Right atrium auricular region (tissue), 2 donors: ENCODE data around the gene RNF150. TPM values are rescaled to one million over a fixed set of nuclear protein-coding genes. Genes with fewer than 3 reads are reported as not detected.

ENCODE experiments used
- DNase-seq: peaks from one replicate; pipeline ENCODE4 v3.0.0-alpha.2; 2019; ENCODE audit warnings: low spot score
- H3K27ac ChIP-seq, 2 donors: fragments of 200-600 bp; sonication (generic); 1 replicate in 1 of 2; 2 replicates in 1 of 2; pipeline ENCODE4 v1.5.1; 2016 to 2019
- H3K27me3 ChIP-seq, 2 donors: fragments of 200-600 bp; sonication (generic); one replicate each; pipeline versions ENCODE4 v1.5.1 to v1.6.0; 2017 to 2019
- H3K36me3 ChIP-seq: fragments of 200-600 bp; sonication (generic); one replicate; pipeline ENCODE4 v1.5.1; 2016
- H3K4me1 ChIP-seq, 2 donors: fragments of 200-600 bp; sonication (generic); one replicate each; pipeline versions ENCODE4 v1.5.1 to v1.6.0; 2017 to 2019
- H3K4me3 ChIP-seq, 2 donors: fragments of 200-600 bp; sonication (generic); 1 replicate in 1 of 2; 2 replicates in 1 of 2; pipeline ENCODE4 v1.5.1; 2017 to 2019; ENCODE audit warnings: mild to moderate bottlenecking in 1 of 2, moderate library complexity in 1 of 2
- H3K9me3 ChIP-seq, 2 donors: fragments of 200-600 bp; sonication (generic); one replicate each; pipeline ENCODE4 v1.5.1; 2019
- total RNA-seq, 2 donors: library from RNA; depleted of rRNA; stranded (reverse); fragments of >200 nt; gene quantifications; one replicate each; pipeline ENCODE4 v1.1.0, GENCODE V29; 2016
- TF ChIP-seq, protein P1 (sequence below), 2 donors: fragments of 200-600 bp; sonication (generic); IDR thresholded peaks; one replicate each; pipeline ENCODE4 v1.5.1; 2019; ENCODE audit warnings: antibody characterized with exemption in 2 of 2

The RNF150 gene
- total RNA-seq, 2 donors from 2014 or later, result 26.2 to 34.2 TPM

DNA sequence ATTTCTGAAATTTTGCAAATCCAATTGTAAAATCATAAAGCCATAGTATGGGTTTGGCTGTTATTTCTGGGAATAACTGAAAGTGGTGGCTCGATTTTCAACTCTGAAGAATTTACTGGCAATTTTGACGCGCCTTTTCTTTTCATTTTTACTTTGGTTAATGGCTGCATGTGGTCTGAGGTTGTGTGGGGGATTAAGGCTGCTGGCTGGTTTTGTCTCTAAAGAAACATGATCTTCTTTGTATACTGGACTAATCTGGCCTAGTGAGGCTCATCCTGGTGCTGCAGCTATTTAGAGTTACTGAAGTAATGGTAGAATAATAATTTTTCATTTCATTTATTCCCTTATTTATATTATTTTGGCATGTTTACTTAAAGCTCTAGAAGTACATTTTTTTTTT, 164.0 kb downstream of the RNF150 start:
- Histone ChIP-seq H3K27me3 (no peaks in the 10 kb centered on the region), H3K4me1 (peaks cover 0 to 11% of the 10 kb centered on the region in 2 donors), H3K27ac (no peak overlapping the region), H3K9me3 (no peaks in the 10 kb centered on the region), H3K36me3 (no peaks in the 10 kb centered on the region), H3K4me3 (no peak overlapping the region)
- no peak for DNase-seq
- TF ChIP-seq, protein P1, sequence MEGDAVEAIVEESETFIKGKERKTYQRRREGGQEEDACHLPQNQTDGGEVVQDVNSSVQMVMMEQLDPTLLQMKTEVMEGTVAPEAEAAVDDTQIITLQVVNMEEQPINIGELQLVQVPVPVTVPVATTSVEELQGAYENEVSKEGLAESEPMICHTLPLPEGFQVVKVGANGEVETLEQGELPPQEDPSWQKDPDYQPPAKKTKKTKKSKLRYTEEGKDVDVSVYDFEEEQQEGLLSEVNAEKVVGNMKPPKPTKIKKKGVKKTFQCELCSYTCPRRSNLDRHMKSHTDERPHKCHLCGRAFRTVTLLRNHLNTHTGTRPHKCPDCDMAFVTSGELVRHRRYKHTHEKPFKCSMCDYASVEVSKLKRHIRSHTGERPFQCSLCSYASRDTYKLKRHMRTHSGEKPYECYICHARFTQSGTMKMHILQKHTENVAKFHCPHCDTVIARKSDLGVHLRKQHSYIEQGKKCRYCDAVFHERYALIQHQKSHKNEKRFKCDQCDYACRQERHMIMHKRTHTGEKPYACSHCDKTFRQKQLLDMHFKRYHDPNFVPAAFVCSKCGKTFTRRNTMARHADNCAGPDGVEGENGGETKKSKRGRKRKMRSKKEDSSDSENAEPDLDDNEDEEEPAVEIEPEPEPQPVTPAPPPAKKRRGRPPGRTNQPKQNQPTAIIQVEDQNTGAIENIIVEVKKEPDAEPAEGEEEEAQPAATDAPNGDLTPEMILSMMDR (IDR thresholded peaks at IDR 0.05), result no peak

DNA sequence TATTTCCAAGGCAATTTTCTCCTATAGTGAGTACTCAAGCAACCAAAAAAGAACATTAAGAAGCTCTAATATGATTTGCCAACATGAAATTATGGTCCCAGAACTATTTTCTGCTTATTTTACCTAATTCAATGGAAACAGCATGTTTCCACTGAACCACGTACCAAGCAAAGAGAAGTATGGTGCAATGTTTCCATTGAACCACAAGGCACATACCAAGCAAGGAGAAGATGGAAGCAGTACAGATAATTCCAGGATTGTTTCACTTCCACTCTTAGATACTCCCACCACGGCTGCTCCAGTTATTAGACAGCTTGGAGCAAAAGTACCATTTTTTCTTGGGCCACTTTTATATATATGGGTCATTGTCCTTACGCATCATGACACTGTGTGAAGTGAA, 164.9 kb downstream of the RNF150 start:
- no peaks in the 10 kb centered on the region for H3K36me3 ChIP-seq
- H3K27ac ChIP-seq, result no peak overlapping the region
- H3K9me3 ChIP-seq, result no peaks in the 10 kb centered on the region
- H3K27me3 ChIP-seq, result no peaks in the 10 kb centered on the region
- TF ChIP-seq, protein P1 (IDR thresholded peaks at IDR 0.05), result no peak
- peaks cover 0 to 11% of the 10 kb centered on the region in 2 donors for H3K4me1 ChIP-seq
- no peak overlapping the region for H3K4me3 ChIP-seq
- no peak for DNase-seq

DNA sequence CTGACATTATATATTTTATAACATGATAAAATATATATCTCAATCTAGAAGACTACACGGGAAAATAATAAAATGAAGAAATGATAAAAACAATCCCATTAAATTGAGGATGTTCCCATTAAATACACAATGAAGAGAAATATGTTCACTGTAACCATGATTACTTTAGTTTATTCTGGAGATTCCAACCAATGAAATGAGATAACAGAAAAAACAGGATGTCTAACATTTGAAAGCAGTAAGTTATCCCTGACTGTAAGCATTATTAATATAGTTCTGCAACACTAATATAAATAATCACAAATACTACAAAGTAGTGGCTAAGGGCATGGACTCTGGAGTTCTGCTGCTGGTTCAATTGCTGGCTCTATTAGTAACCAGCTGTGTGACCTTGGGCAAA, 169.4 kb downstream of the RNF150 start:
- no peak overlapping the region for H3K27ac ChIP-seq
- no peaks in the 10 kb centered on the region for H3K9me3 ChIP-seq
- no peaks in the 10 kb centered on the region for H3K4me1 ChIP-seq
- H3K27me3 ChIP-seq, result no peaks in the 10 kb centered on the region
- H3K4me3 ChIP-seq, result no peak overlapping the region
- TF ChIP-seq, protein P1 (IDR thresholded peaks at IDR 0.05), result no peak
- DNase-seq, result no peak
- no peaks in the 10 kb centered on the region for H3K36me3 ChIP-seq

DNA sequence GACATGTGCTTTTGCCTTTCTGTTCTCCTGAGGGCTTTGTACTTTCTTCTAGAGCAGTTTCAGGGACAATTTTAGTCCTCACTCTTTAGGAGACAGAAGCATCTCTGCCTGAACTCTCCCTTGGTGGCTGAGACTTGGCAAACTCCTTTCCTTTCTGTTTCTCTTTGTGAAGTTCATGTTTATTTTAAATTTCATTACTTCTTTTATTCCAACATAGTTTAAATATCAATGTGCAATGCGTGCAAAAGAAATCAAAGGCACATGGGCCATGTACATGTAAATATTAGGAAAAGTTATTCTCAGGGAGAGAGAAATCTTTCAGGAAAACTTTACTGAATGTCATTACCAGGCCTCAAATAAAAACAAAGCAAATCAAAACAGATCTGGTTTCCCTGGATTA, 177.6 kb downstream of the RNF150 start:
- Histone ChIP-seq H3K27ac (no peak overlapping the region), H3K36me3 (no peaks in the 10 kb centered on the region), H3K4me1 (peaks cover 0 to 10% of the 10 kb centered on the region in 2 donors), H3K4me3 (no peak overlapping the region), H3K27me3 (no peaks in the 10 kb centered on the region), H3K9me3 (no peaks in the 10 kb centered on the region)
- TF ChIP-seq, protein P1 (IDR thresholded peaks at IDR 0.05), result no peak
- no peak for DNase-seq

DNA sequence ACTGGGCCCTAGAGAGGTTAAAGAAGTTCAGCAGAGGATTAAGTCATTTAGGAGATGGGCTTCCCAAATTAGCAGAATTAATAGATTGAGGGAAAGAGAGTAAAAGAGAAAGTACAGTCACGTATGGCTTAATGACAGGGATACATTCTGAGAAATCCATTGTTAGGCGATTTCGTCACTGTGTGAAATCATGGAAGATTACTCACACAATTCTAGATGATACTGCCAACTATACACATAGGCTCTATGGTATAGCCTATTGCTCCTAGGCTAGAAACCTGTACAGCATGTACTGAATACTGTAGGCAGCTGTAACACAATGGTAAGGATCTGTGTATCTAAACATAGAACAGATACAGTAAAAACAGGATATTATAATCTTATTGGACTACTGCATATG, 180.6 kb downstream of the RNF150 start:
- DNase-seq, result no peak
- Histone ChIP-seq H3K4me3 (no peak overlapping the region), H3K36me3 (no peaks in the 10 kb centered on the region), H3K27me3 (no peaks in the 10 kb centered on the region), H3K4me1 (peaks cover 0 to 10% of the 10 kb centered on the region in 2 donors), H3K27ac (no peak overlapping the region), H3K9me3 (no peaks in the 10 kb centered on the region)
- TF ChIP-seq, protein P1 (IDR thresholded peaks at IDR 0.05), result no peak

DNA sequence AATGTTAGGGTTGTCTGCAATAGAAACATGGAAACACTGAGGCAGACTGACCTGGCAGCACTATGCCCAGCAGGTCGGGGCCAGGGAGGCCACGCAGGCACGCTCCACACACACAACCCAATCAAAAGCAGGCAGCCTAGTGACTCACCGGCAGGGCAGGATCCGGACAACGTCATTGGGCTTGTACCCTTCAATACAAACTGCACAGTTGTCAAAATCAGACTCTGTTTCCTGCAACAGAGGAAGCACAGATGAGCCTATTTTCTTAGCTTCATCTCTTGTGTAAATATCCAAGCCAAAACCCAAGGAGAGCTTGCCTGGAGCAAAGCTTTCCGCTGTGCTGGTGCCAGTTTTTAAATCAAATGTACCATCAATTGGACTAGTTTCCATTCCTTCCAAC, 185.8 kb downstream of the RNF150 start:
- no peak overlapping the region for H3K4me3 ChIP-seq
- no peaks in the 10 kb centered on the region for H3K9me3 ChIP-seq
- H3K36me3 ChIP-seq, result no peaks in the 10 kb centered on the region
- TF ChIP-seq, protein P1 (IDR thresholded peaks at IDR 0.05), result no peak
- H3K4me1 ChIP-seq, result peaks cover 0 to 17% of the 10 kb centered on the region in 2 donors
- no peak for DNase-seq
- H3K27ac ChIP-seq, result no peak overlapping the region
- no peaks in the 10 kb centered on the region for H3K27me3 ChIP-seq
